Stomach (tissue), 4 donors: ENCODE data around the gene FLYWCH1.

ENCODE experiments used
- CTCF ChIP-seq, 7 experiments: fragments of 450-650 bp in 4 of 7; fragments of 200-600 bp in 3 of 7; sonication (generic) in 3 of 7; IDR thresholded peaks; one replicate each; pipeline ENCODE4 v1.5.1; 2016 to 2019; ENCODE audit warnings: antibody characterized with exemption in 7 of 7, control low read depth in 2 of 7, mild to moderate bottlenecking in 1 of 7
- POLR2AphosphoS5 ChIP-seq, 3 donors: sonication (generic); formaldehyde crosslinking; IDR thresholded peaks; one replicate each; pipeline ENCODE4 v1.6.1; 2016; ENCODE audit warnings: antibody characterized with exemption in 3 of 3

- TF ChIP-seq POLR2AphosphoS5 (IDR thresholded peaks at IDR 0.05) (no peak), CTCF (IDR thresholded peaks at IDR 0.05) (no peak)
Observed at GRCh38 chr16:2879854-2880508, 31.8 kb upstream of the FLYWCH1 start.
